HEK293 (cell line): ENCODE data around the gene RAB11FIP5.

Source experiments
- BCL11A ChIP-seq: fragments of 450-650 bp; formaldehyde crosslinking; IDR thresholded peaks from 2 replicates; pipeline ENCODE4 v1.5.1; 2016; ENCODE audit warnings: low read depth, missing biosample characterization, missing genetic modification characterization
- HOXA7 ChIP-seq: sonication (generic); formaldehyde crosslinking; IDR thresholded peaks from 2 replicates; pipeline ENCODE4 v1.8.1; 2022; ENCODE audit warnings: missing genetic modification reagents, borderline replicate concordance
- KLF10 ChIP-seq: fragments of 450-650 bp; IDR thresholded peaks from 2 replicates; pipeline ENCODE4 v1.5.1; 2018; ENCODE audit warnings: missing biosample characterization, mild to moderate bottlenecking, missing genetic modification characterization
- ZNF292 ChIP-seq: fragments of 450-650 bp; formaldehyde crosslinking; IDR thresholded peaks from 2 replicates; pipeline ENCODE4 v1.5.1; 2016; ENCODE audit warnings: low read depth, missing biosample characterization, missing genetic modification characterization, borderline replicate concordance
- ZNF629 ChIP-seq: fragments of 450-650 bp; formaldehyde crosslinking; IDR thresholded peaks from 2 replicates; pipeline ENCODE4 v1.5.1; 2017; ENCODE audit warnings: missing biosample characterization, missing genetic modification characterization
- TF ChIP-seq, protein P1 (sequence below): fragments of 450-650 bp; formaldehyde crosslinking; IDR thresholded peaks from 2 replicates; pipeline ENCODE4 v1.5.1; 2016; ENCODE audit warnings: missing biosample characterization, missing genetic modification characterization
- TF ChIP-seq, protein P2 (sequence below): fragments of 450-650 bp; formaldehyde crosslinking; IDR thresholded peaks from 2 replicates; pipeline ENCODE4 v1.5.1; 2016; ENCODE audit warnings: missing biosample characterization, missing genetic modification characterization
- TF ChIP-seq, protein P3 (sequence below): fragments of 450-650 bp; formaldehyde crosslinking; IDR thresholded peaks from 2 replicates; pipeline ENCODE4 v1.5.1; 2017; ENCODE audit warnings: missing biosample characterization, missing genetic modification characterization

DNA sequence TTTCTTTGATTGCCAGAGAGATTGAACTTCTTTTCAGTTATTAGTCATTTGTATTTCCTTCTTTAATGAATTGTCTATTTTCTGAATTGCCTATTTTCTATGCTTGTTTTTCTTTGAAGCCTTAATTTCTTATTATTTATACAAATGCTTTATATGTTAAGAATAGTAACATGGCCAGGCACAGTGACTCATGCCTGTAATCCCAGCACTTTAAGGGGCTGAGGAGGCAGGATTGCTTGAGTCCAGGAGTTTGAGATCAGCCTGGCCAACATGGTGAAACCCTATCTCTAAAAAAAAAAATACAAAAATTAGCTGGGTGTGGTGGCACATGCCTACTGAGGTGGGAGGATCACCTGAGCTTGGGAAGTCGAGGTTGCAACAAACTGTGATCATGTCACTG, 4.7 kb upstream of the RAB11FIP5 start:
- TF ChIP-seq, protein P1, sequence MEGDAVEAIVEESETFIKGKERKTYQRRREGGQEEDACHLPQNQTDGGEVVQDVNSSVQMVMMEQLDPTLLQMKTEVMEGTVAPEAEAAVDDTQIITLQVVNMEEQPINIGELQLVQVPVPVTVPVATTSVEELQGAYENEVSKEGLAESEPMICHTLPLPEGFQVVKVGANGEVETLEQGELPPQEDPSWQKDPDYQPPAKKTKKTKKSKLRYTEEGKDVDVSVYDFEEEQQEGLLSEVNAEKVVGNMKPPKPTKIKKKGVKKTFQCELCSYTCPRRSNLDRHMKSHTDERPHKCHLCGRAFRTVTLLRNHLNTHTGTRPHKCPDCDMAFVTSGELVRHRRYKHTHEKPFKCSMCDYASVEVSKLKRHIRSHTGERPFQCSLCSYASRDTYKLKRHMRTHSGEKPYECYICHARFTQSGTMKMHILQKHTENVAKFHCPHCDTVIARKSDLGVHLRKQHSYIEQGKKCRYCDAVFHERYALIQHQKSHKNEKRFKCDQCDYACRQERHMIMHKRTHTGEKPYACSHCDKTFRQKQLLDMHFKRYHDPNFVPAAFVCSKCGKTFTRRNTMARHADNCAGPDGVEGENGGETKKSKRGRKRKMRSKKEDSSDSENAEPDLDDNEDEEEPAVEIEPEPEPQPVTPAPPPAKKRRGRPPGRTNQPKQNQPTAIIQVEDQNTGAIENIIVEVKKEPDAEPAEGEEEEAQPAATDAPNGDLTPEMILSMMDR (tag by site-specific recombination): no peak
- no peak for TF ChIP-seq HOXA7
- TF ChIP-seq, protein P2, sequence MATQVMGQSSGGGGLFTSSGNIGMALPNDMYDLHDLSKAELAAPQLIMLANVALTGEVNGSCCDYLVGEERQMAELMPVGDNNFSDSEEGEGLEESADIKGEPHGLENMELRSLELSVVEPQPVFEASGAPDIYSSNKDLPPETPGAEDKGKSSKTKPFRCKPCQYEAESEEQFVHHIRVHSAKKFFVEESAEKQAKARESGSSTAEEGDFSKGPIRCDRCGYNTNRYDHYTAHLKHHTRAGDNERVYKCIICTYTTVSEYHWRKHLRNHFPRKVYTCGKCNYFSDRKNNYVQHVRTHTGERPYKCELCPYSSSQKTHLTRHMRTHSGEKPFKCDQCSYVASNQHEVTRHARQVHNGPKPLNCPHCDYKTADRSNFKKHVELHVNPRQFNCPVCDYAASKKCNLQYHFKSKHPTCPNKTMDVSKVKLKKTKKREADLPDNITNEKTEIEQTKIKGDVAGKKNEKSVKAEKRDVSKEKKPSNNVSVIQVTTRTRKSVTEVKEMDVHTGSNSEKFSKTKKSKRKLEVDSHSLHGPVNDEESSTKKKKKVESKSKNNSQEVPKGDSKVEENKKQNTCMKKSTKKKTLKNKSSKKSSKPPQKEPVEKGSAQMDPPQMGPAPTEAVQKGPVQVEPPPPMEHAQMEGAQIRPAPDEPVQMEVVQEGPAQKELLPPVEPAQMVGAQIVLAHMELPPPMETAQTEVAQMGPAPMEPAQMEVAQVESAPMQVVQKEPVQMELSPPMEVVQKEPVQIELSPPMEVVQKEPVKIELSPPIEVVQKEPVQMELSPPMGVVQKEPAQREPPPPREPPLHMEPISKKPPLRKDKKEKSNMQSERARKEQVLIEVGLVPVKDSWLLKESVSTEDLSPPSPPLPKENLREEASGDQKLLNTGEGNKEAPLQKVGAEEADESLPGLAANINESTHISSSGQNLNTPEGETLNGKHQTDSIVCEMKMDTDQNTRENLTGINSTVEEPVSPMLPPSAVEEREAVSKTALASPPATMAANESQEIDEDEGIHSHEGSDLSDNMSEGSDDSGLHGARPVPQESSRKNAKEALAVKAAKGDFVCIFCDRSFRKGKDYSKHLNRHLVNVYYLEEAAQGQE: no peak
- no peak for TF ChIP-seq KLF10 (tag by site-specific recombination)
- TF ChIP-seq BCL11A: no peak
- TF ChIP-seq ZNF629: no peak
- TF ChIP-seq ZNF292: no peak
- TF ChIP-seq, protein P3, sequence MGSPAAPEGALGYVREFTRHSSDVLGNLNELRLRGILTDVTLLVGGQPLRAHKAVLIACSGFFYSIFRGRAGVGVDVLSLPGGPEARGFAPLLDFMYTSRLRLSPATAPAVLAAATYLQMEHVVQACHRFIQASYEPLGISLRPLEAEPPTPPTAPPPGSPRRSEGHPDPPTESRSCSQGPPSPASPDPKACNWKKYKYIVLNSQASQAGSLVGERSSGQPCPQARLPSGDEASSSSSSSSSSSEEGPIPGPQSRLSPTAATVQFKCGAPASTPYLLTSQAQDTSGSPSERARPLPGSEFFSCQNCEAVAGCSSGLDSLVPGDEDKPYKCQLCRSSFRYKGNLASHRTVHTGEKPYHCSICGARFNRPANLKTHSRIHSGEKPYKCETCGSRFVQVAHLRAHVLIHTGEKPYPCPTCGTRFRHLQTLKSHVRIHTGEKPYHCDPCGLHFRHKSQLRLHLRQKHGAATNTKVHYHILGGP (tag by site-specific recombination): no peak
